ENCODE data around the gene ALK.

ALK gene

GRCh38 chr2:29347774-29348461 is 573.5 kb downstream of the ALK start:
- no peak for DNase-seq

GRCh38 chr2:29345236-29345635 is 576.1 kb downstream of the ALK start:
- no peak for DNase-seq

DNA sequence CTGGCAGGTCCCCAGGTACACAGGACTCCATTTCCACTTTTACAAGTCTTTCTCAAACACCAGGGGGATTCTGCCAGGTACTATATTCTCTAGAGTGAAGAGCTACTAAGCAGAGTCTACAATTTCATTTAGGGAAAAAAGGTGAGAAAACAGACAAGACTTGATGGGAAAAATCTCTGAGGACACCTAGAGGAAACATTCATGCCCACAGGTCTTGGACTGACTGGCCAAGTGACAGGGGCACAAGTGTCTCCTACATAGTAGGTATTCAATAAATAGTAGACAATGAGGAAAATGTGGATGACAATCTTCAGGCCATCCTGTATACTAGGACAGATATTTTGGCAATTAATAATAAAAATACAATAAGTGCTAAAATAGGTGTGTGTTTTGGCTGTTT is 577.6 kb downstream of the ALK start:
- no peak for DNase-seq

DNA sequence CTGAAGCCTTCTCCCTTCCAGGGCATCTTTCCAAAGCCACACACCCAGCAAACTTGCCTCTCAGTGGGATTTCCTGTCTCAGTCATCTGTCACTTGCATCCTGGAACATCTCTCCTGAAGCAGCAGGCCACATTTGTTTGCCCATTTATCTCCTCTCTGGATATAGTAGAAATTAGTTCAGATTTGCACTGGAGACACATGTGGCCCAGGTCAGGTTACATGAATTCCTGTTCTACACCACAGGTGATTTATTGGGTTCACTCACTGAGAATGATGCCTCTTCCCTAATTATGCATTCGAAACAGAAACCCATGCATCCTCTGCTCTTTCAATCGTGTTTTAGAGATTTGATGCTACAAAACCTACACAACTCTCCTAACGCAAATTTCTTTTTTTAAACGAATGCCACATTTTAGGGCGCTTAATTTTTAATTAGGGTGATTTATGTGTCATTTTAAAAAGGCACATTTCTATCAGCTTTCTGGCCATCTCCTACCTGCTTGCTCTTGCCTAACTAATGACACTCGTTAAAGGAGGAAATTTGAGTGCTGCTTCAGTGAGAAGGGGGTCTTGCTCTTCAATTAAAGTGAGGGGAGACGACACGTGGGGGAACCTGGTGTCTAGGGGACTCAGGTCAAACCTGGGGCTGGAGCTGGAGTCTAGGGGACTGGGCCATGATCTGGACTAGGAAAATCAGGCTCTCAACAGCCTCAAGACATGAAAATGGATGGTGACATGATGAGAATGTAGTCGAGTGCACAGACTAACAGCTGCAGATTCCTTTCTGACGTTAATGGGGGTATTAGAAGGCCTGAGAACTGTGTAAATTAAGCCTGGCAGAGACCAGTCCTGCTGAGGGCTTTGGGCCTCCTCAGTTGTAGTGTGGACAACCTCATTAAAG is 584.8 kb downstream of the ALK start:
- no peak for DNase-seq

GRCh38 chr2:29335396-29335795 is 586.0 kb downstream of the ALK start:
- no peak for DNase-seq

DNA sequence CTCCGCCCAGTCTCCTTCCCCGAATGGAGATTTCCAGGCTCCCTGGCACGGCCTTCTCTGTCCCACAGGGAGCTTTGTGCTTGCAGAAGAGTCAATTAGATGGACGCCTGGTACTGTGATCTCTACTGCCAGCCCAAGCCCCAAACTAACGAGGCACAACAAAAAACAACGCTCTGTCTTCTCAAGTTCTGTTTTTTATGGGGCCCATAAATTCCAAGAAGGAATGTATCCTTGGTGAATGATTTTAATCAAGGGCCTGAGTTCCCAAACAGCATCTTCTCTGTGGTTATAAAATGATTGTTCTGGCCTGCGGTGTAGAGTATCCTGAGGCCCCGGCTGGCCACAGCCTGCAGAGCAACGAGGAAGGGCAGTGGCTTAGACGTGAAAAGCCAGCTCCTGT is 586.7 kb downstream of the ALK start:
- no peak for DNase-seq

DNA sequence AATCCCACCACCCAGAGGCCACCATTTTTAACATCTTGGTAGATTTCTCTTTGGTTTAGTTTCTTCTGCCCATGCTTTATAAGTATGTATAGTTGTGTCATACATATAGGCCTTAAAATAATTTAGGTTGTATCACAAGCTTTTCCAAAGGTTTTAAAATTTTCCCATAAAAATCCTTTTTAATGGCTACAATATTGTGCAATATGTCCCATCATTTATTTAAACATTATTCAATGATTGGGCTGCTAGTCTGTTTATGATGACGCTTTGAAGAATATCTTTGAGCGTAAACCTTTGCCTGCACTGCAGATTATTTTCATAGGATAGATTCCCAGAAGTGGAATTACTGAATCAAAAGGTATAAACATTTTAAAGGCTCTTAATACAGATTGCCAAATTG is 588.8 kb downstream of the ALK start:
- DNase-seq: no peak

- DNase-seq: no peak
Observed at GRCh38 chr2:29329899-29330298, 591.5 kb downstream of the ALK start.

- DNase-seq: no peak
Observed at GRCh38 chr2:29326926-29327325, 594.5 kb downstream of the ALK start.

GRCh38 chr2:29325544-29325943 is 595.8 kb downstream of the ALK start:
- DNase-seq: no peak

DNA sequence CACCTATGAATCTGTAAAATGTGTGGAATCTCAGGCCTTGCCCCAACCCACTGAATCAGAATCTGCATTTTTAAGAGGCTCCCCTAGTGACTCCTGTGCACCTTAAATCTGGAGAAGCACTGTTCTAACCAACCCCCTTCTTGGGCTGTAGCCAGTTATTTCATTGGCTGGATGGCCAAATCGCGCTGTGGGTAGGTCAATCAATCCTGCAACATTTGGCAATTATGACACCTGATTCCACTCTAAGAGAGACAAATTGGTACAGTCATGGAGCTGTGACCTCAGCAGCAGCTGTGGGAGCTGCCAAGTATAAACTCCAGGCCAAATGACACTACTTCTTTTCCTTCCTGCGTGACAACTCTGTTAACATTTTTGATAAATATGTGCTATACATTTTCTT is 597.4 kb downstream of the ALK start:
- no peak for DNase-seq

DNA sequence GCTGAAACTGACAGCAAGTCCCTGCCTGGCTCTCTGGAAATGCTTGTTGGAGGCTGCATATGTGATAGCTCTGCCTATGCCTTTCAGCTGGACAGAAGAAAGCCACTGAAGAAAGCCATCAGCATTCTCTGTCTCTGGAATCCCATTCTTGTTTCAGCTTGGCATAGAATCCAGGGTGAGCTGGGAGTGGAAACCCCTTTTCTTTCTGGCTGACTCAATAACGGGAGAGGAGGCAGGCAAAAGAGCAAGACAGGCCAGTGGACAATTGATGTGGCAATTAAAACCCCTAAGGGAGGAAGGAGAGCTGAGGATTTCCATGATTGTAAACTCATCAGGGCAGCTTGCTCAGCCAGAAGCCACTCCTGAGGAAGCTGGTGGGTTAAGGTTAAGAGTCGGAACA is 598.1 kb downstream of the ALK start:
- DNase-seq: no peak

DNA sequence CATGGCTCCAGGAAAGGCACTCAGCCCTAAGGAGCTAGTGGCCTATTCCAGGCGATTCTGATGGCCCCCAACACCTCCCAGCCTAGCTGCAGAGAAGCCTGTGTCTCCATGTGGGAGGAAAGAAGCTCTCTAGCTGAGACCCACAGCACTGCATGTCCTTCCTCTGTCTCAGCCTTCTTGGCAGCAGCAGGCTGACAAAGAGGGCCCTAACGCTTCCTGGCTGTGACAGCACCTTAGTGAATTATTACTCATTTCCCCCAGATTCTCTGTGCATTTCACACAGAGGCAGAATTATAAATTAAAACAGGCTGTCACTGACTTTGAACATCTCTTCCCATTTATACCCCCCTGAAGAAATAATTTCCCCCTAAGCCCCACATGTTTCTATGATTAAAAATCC is 599.4 kb downstream of the ALK start:
- DNase-seq: no peak

DNA sequence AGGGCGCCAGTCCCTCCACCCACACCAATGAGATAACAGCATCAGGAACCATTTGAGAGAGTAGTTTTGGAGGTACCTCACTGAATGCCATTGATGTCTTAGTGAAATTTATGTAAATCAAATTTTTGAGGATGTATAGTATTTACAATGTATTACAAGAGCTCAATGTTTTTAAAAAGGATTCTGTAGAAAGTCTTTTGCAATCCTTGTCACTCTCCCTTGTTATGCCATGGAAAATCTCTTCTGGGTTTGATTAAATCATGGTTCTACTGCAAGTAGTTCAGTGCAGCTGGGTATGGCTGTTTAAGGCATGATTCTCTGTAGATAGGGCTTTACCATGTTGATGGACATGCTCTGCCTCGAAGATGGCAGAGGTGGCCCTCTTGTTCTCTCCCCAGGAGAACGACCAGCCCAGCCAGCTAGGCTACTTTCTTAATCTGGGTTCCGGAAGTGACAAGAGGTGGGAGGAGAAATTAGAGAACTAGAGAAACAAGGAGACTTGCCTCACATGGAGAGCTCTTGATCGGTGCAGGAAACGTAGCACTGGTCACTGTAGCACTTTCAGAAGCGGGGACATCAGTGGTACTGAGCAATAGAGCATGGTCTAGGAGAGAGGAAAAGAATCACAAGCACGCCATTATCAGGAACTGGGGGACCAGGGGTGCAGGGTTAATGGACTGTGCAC is 603.4 kb downstream of the ALK start:
- no peak for DNase-seq

GRCh38 chr2:29317077-29317517 is 604.3 kb downstream of the ALK start:
- no peak for DNase-seq

DNA sequence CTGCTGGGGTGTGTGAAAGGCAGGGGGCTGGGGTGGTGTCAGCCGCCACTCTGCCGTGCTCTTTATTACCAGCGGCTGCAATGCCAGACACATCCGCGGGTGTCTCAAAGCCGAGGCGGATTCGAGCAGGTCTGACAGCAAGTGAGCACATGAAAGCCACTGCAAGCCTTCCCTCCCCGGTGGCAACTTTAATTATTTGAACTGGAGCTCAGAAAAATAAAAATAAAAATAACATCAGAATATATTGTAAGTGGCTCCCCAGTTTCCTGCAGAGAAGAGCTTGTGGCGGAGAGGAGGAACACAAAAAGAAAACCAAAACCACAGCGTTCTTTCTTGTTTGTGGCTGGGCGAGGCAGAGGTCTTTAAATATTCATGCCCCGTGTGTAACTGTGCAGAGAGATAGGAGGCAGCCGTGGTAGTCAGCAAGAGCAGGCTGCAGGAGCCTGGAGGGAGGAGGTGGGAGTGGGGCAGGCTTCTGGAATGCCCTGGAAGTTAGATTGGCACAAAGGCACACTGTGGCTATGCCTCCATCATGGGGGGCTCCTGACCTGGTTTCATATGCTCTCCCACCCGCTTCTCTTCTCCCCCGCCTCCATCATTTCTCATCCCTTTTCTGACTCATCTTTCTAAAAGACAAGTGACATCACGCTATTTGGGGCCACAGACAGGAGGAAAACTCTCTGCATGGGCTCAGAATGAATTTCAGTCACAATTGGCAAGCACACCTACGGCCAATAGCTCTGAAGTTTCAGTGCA is 606.4 kb downstream of the ALK start:
- DNase-seq: peak; percentile 58

GRCh38 chr2:29311458-29311857 is 609.9 kb downstream of the ALK start:
- DNase-seq: no peak

GRCh38 chr2:29310650-29311348 is 610.6 kb downstream of the ALK start:
- no peak for DNase-seq

GRCh38 chr2:29309090-29310029 is 612.0 kb downstream of the ALK start:
- peak; percentile 42 for DNase-seq

DNA sequence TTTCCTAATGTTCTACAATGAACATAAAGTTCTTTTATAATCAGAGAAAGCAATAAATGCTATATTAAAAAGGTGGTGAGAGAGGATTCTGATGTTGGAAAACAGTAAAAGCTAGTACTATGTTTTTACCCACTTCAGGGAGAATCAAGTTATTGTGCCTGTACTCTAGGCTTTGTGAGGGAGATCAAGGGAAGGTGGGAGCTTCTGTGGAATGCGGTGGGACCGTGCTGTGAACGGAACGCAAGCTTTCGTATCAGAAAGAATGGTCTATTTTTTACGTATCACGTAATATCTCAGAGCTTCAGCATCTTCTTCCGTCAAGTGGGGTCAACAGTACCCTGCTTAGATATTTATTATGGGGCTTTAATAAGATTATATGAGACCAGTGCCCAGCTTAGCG is 613.0 kb downstream of the ALK start:
- no peak for DNase-seq

DNA sequence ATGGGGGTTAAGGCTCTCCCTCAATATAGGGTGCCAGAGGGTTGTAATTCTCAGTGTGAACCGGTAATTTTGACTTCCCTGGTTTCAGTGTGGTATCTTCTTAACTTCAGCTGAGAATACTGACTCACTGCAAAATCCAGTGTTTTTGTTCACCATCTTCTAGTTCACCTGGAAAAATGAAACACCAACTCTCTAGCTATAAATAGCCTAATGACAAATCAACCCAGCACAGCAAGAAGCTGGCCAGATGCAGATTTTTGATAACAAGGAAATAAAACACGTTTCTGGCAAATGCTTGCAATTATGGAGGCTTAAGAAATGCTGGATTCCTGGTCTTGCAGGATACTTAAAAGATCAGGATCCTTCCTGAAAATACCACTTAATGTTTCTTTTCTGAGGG is 613.9 kb downstream of the ALK start:
- no peak for DNase-seq

All from activated naive CD4-positive, alpha-beta T cell treated with anti-CD3 and anti-CD28 coated beads, Interleukin-2, amount 50 U/mL, for 16 hours (primary cell).